Upper lobe of right lung (tissue), 1 donor: ENCODE measurements around the gene SERAC1. TPM values are rescaled to one million over a fixed set of nuclear protein-coding genes. Genes with fewer than 3 reads are reported as not detected.
"Not testable (repeated sequence)": the region's sequence is repeated elsewhere in the genome, so short reads cannot be mapped to it uniquely, and the experiment has no call there.

Source experiments
- ATAC-seq: fragments of 200-7000 bp; cut with Tn5 transposase; one replicate; pipeline ENCODE4 v1.9.1; 2020; ENCODE audit warnings: mild to moderate bottlenecking, moderate library complexity
- DNase-seq: peaks from one replicate; pipeline ENCODE4 v3.0.0-alpha.2; 2020
- H3K27ac ChIP-seq: fragments of 200-600 bp; one replicate; pipeline ENCODE4 v1.8.0; 2022
- H3K27me3 ChIP-seq: fragments of 200-600 bp; one replicate; pipeline ENCODE4 v1.8.0; 2022; ENCODE audit warnings: mild to moderate bottlenecking
- H3K36me3 ChIP-seq: fragments of 200-600 bp; one replicate; pipeline ENCODE4 v1.8.0; 2022
- H3K4me1 ChIP-seq: fragments of 200-600 bp; one replicate; pipeline ENCODE4 v1.8.0; 2022
- H3K4me3 ChIP-seq: fragments of 200-600 bp; one replicate; pipeline ENCODE4 v1.8.0; 2022; ENCODE audit warnings: mild to moderate bottlenecking
- H3K9me3 ChIP-seq: fragments of 200-600 bp; one replicate; pipeline ENCODE4 v1.8.0; 2022
- CTCF ChIP-seq: fragments of 200-600 bp; IDR thresholded peaks from one replicate; pipeline ENCODE4 v1.8.0; 2022; ENCODE audit warnings: antibody characterized with exemption
- intact Hi-C: fragments of 100-400 bp; cut with DNase I; formaldehyde crosslinking; loops from one replicate; pipeline ENCODE4 v1.11.0; 2022
- total RNA-seq: library from RNA; stranded (reverse); fragmentation: NEBNext Ultra II Directional; extraction: Animal tissue kit (Norgen Biotek cat#: 25700); gene quantifications from one replicate; pipeline ENCODE4 v1.2.1, GENCODE V29; 2021
- donor health status: DM: no; HTN: yes; CAD: no; lungs with severe emphysema.

SERAC1 gene
- total RNA-seq, 1 donor from 2014 or later, result 7.5 TPM

DNA sequence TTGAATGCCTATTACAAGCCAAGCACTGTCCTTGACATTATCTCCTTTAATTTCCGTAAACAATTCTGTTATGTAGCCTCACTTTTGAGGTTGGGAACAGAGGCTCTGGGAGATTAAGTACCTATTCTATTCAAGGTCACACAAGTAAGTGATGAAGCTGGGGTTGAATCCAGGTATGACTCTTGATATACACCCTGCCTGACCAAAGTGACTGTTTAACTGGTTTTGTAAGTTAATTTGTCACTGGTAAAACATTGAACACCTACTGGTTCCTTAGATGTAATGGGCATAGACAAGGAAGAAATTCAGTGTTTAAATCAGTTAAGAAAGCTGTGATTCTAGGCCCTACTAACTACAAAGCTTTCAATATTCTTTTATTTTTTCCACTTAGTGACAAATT, 23.0 kb upstream of the SERAC1 start:
- intact Hi-C loops, result no loop called here
- no peaks in the 10 kb centered on the region for H3K9me3 ChIP-seq
- H3K4me3 ChIP-seq, result no peak overlapping the region
- TF ChIP-seq CTCF, result no peak
- H3K27me3 ChIP-seq, result no peaks in the 10 kb centered on the region
- no peak overlapping the region for H3K27ac ChIP-seq
- no peak for ATAC-seq
- no peak for DNase-seq
- H3K36me3 ChIP-seq, result peaks cover 20% of the 10 kb centered on the region
- no peaks in the 10 kb centered on the region for H3K4me1 ChIP-seq

DNA sequence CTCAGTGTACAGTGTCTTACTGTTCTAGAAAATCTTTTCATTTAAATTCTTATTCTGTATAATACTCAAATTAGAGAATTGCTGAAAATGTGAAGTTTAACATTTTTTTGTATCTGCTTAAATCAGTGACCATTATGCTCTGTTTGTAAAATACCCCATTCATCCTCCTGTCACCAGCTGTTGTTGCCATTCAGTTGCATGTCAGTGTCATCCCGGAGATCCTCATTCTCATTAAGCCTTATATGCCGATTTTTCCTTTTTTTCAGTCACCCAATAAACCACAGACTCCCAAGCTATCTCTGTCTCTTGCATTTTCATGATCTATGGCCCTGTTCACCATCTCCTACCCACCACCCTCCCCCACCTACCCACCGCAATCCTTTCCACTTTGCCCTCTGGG, 20.5 kb upstream of the SERAC1 start:
- no peak for TF ChIP-seq CTCF
- no peaks in the 10 kb centered on the region for H3K27me3 ChIP-seq
- intact Hi-C loops, result no loop called here
- no peak overlapping the region for H3K4me3 ChIP-seq
- no peaks in the 10 kb centered on the region for H3K9me3 ChIP-seq
- ATAC-seq, result no peak
- DNase-seq, result no peak
- H3K36me3 ChIP-seq, result peaks cover 19% of the 10 kb centered on the region
- H3K27ac ChIP-seq, result no peak overlapping the region
- H3K4me1 ChIP-seq, result no peaks in the 10 kb centered on the region

DNA sequence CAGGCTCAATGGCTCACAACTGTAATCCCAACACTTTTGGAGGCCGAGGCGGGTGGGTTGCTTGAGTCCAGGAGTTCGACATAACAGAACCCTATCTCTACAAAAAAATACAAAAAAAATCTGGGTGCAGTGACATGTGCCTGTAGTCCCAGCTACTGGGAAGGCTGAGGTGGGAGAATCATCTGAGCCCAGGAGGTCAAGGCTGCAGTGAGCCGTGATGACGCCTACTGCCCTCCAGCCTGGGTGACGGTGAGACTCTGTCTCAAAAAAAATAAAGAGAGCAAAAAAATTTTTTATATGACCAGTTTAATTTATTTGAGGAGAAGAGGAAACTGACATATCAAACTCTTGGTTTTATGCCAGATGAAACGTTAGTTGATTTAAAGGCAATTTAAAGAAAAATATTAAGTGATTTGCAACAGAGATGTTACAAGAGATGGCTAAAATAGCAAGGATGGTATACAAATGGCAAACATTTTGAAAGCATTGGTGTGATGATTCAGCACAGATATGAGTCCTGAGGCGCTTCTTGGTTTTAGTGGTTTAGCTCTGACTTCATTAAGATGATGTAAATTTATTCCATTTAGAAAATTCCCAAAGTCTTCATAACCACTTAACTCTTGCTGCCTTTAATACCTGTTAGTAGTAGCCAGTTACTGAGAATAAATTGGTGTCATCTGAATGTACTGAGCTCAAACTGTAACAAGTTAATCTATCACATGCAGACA, 17.8 kb upstream of the SERAC1 start:
- H3K4me1 ChIP-seq, result no peaks in the 10 kb centered on the region
- no peaks in the 10 kb centered on the region for H3K9me3 ChIP-seq
- H3K27ac ChIP-seq, result no peak overlapping the region
- intact Hi-C loops, result no loop called here
- DNase-seq (no peak), ATAC-seq (no peak)
- TF ChIP-seq CTCF, result no peak
- H3K27me3 ChIP-seq, result no peaks in the 10 kb centered on the region
- H3K36me3 ChIP-seq, result no peaks in the 10 kb centered on the region
- no peak overlapping the region for H3K4me3 ChIP-seq

DNA sequence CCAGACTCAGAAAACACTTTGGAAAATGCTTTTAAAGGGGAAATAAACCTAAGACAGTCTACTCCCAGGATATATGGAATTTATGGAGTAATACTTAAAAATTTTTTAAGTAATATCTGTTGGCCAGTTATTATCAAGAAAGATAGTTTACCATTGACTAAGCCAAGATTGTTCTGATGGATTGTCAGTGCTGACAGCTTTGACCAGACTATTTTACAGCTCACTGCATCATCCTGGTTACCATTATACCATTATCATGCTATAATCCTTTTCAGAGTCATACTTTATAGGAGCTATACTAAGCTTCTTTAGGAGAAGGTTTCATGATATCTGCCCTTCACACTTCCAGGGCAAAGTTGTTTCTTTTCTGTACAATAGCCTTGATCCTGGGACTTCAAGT, 16.5 kb upstream of the SERAC1 start:
- Histone ChIP-seq H3K4me1 (no peaks in the 10 kb centered on the region), H3K4me3 (no peak overlapping the region), H3K36me3 (no peaks in the 10 kb centered on the region), H3K27me3 (no peaks in the 10 kb centered on the region), H3K9me3 (no peaks in the 10 kb centered on the region), H3K27ac (no peak overlapping the region)
- TF ChIP-seq CTCF, result no peak
- DNase-seq (no peak), ATAC-seq (no peak)
- intact Hi-C loops, result no loop called here

GRCh38 chr6:158183174-158183972, 15.3 kb upstream of the SERAC1 start:
- H3K27me3 ChIP-seq, H3K36me3 ChIP-seq, ATAC-seq, DNase-seq, H3K4me1 ChIP-seq, H3K9me3 ChIP-seq, H3K4me3 ChIP-seq, H3K27ac ChIP-seq, intact Hi-C loops: not testable (repeated sequence)

DNA sequence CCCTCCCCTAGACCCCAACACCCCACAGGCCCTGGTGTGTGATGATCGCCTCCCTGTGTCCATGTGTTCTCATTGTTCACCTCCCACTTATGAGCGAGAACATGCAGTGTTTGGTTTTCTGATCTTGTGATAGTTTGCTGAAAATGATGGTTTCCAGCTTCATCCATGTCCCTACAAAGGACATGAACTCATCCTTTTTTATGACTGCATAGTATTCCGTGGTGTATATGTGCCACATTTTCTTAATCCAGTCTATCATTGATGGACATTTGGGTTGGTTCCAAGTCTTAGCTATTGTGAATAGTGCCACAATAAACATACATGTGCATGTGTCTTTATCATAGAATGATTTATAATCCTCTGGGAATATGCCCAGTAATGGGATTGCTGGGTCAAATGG, 9.7 kb upstream of the SERAC1 start:
- H3K27ac ChIP-seq, H3K4me1 ChIP-seq, DNase-seq, intact Hi-C loops, H3K27me3 ChIP-seq, ATAC-seq, H3K9me3 ChIP-seq, H3K4me3 ChIP-seq, H3K36me3 ChIP-seq: not testable (repeated sequence)
